Loucy (cell line): Measurements from ENCODE around the gene TLCD2.

ENCODE experiments used
- CTCF ChIP-seq: fragments of 200-600 bp; sonication (generic); conservative IDR thresholded peaks from 2 replicates; pipeline ENCODE4 v1.5.1; 2014; ENCODE audit warnings: mild to moderate bottlenecking, antibody characterized with exemption, low read length
- EZH2phosphoT487 ChIP-seq: fragments of 200-600 bp; IDR thresholded peaks from 2 replicates; pipeline ENCODE4 v1.6.1; 2018; ENCODE audit warnings: antibody characterized with exemption, mild to moderate bottlenecking, moderate library complexity, borderline replicate concordance

GRCh38 chr17:1716076-1716911 lies 6.1 kb upstream of the TLCD2 start:
- no peak for TF ChIP-seq CTCF
- TF ChIP-seq EZH2phosphoT487, result no peak
